Activated CD4-positive, alpha-beta T cell treated with anti-CD3 and anti-CD28 coated beads for 1 hour (primary cell): ENCODE measurements around the gene ITPA.

ENCODE experiments used
- DNase-seq: peaks from one replicate; pipeline ENCODE4 v3.0.0-alpha.2; 2020

Gene ITPA

DNA sequence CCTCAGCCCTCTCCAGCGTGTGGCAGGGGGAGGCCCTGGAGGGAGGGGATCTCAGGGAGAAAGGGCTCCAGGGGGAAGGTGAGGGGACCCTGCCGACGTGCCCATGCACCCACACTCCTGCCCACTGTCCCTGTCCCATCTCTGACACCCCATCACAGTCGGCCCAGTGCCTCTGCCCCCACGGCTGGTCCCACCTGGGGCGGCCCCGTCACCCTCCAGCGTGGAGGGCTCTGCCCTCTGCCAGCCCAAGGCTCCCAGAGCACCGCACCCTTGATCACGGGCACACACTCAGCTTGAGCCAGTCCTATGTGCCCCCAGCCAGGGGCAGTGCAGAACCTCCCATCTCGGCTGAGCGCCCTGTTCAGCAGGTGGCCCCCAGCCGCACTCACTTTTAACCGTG, 20.5 kb downstream of the ITPA start:
- DNase-seq: no peak

DNA sequence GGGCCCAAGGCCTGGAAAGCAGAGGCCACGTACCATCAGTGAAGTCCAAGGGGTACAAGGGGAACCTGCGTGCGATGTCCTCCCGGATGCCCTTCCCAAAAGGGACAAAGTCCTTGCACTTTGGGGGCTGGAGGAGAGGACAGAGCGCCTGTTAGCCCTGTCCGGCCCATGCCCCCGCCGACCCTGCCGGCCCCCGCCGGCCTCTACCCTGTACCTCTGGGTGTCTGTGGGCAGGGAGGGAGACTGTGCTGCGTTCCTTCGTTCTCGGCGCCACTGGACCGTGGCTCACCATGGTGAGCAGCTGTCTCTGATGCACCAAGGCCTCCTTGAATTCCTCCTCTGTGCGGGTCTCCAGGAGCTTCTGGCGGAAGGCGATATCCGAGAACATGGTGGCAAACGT, 21.8 kb downstream of the ITPA start:
- DNase-seq: no peak

DNA sequence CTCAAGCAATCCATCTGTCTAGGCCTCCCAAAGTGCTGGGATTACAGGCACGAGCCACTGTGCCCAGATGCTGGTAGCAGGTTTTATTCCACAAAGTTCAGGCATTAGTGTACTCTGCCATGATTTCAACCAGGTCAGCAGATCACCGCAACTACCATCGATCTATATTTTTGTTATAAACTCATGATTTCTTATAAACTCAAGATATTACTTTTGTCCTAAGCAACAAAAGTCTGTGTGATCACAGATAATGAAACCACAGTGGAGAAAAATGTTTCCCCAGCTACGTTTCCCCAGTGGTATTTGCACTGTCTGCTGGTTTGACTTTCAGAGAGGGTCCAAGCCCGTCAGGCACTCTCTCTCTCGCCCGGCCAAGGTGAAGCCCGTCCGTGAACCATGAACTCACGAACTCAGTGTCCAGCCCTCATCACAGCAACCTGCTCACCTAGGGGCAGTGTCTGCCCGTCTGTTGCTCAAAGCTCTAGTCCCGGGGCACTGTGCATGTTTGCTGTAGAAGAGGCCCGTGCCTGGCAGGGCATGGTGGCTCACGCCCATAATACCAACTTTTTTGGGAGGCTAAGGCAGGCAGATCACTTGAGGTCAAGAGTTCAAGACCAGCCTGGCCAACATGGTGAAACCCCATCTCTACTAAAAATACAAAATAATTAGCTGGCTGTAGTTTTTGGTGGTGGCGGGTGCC, 22.7 kb downstream of the ITPA start:
- no peak for DNase-seq

DNA sequence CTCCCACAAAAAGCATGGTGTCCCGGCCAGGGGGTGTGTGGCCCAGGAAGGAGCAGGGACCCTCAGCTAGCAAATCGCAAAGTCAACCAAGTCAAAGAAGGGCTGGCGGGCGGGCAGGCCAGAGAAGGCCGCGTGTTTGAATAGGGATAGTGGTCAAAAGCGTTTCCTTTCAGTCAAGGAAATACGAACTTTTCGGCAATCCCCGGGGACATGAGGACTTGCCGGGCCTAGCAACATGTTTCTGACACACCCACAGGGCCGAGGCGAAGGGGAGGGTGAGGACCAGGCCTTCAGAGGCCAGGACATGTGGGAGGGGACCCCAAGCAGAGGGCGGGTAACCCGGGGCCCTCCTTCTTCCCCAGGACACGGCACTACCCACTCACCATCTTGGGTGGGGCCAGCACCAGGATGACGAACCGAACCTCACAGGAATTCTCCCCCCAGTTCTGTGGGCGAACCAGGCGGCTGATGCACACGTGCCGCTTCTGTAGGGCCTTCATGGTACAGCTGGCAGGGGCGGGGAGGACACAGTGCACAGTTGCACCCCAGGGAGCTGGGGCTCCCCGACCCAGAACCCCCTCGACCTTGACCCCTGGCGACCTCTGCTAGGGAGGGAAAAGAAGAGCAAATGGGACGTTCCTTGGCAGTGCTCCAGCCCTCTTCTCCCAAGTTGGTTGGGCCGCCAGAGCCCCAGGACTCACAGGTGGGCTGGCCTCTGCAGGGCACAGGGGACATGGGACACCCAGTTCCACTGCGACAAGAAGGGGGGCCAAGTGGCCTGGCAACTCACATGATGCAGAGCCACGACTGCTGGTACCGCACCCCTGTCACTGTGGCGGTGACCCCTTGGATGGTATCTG, 24.1 kb downstream of the ITPA start:
- DNase-seq: no peak

DNA sequence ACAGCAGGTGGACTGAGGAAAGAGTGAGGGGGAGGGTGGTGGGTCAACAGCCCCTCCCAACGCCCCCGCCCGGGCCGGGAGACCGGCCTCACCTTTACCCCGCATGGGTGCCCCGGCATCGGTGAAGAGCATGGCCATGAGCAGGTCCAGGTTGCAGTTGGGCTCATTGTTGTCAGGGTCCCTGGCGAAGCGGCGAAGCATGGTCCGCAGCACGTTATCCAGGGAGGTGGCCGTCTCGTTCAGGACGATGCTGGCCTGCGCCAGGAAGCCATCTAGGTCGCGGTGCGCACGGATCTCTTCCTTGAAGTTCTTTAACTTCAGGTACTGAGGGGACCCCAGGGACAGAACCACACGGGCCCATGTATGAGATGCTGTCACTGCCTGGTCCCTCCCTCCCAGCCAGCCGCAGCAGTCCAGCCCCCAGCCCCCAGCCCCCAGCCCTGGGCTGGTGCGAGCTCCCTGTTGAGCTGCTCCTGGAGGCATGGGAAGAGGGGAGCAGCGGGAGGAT, 24.7 kb downstream of the ITPA start:
- no peak for DNase-seq

DNA sequence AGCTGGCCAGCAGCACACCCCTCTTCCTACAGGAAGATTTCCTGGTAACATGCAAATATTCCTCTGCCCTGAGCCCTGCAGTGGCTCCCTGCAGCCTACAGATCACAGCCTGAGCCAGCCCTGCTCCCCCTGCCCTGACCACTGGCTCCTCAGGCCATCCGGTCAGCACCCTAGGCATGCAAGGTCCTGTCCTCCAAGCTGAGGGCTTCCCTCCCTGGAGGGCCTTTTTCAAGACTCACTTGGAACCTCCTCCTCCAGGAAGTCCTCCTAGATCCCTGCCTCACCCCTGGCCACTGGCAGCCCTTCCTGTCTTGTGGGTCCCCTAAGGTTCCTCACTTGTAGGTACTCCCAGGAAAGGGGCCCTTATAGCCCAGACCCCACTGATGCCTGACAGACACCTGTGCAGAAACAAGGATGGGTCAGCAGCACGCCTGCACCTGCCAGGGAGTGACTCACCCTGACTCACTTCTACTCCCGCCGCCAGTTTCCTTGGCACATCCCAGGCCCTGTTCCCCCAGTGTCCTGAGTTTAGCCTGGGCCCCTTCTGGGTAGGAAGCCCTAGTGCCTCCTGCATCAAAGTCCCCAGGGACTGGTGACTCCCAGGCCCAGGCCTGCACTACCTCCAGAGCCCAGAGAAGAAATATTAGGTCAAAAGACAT, 26.5 kb downstream of the ITPA start:
- no peak for DNase-seq

DNA sequence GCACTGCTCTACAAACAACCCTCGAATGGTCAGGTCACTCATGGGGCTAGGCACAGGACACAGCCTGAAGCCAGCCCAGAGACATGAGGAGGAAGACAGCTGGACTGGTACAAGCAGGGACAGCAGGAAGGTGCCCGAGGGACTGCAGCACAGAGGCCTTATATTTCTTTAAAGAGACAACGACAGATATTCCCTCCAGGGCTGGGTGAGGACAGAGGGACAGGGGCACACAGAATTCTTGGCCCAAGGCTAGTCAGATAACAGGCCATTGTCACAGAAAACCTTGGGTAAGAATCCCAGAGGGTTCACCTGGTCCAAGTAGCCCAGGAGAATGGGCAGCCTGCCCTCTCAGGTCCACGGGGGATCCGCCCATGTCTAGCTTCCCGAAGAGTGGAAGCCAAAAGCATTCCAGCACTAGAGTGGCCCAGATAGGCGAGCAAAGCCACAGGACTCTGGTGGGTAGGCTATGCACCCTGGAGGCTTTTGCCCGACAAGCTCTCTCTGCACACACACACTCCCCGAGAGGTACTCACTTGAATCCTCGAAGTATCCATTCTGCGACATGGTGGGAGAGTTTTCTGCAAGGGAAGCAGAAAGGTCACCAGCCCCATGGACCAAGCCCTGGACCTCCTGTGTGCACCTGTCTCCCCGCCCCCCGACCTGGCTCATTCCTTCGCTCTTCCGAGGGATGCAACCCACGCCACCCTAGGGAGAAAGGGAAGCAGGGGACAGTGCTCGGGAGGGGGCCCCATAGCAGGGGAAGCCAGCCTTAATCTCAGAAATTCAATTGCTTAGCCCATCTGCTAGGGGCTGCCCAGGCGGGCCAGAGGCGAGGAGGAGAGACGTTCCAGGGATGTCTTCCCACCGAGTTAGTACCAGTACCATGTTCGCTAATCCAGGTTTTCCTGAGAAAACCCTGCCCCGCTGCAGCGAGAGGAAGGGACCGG, 28.0 kb downstream of the ITPA start:
- DNase-seq: no peak

DNA sequence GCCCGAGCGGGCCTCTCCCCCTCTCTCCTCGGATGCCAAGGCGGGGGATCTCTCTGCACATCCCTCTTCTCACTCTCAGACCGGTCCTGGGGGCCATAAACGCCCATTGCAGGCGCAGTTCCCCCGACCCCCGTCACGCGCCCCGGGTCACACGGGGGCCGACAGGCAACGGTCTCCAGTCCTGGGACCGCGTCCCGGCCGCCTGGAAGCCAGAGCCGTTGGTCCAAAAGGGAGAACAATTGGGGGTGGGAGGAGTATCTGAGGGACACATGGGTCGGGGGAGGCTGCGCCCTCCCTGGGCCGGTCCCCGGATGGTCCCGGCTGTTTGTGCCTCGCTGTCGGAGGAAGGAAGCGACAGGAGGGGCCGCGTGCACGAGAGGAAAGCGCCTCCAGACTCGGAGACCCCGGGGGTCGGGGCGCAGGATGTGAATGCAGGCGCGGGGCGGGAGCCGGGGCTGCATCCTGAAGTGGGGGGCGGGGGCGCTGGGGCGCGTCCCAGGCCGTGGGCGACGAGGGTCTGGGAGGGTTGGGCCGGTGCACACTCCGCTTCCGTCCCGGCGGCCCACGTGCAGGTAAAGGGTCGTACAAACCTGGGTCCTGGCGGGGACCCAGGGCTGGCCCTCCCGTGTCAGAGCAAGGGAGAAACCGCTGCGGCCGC, 28.8 kb downstream of the ITPA start:
- no peak for DNase-seq

DNA sequence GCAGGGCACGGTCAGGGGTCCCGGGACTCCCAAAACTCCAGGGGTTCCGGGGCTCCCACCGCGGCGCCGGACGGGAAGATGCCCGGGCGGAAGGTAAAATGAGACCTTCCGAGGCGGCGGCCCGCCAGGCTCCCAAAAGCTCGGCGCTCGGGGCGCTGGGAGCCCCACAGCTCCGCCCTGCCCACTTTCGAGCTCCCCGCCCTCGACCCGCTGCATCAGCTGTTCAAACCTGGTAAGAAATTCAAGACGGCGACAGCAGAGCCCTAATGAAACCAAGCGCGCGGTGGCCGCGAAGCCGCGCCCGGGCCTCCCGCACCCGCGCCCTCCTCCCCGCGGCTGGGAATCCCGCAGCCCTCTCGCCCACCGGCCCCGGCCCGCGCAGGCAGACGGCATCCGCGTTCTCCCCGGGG, 29.3 kb downstream of the ITPA start:
- DNase-seq: no peak

DNA sequence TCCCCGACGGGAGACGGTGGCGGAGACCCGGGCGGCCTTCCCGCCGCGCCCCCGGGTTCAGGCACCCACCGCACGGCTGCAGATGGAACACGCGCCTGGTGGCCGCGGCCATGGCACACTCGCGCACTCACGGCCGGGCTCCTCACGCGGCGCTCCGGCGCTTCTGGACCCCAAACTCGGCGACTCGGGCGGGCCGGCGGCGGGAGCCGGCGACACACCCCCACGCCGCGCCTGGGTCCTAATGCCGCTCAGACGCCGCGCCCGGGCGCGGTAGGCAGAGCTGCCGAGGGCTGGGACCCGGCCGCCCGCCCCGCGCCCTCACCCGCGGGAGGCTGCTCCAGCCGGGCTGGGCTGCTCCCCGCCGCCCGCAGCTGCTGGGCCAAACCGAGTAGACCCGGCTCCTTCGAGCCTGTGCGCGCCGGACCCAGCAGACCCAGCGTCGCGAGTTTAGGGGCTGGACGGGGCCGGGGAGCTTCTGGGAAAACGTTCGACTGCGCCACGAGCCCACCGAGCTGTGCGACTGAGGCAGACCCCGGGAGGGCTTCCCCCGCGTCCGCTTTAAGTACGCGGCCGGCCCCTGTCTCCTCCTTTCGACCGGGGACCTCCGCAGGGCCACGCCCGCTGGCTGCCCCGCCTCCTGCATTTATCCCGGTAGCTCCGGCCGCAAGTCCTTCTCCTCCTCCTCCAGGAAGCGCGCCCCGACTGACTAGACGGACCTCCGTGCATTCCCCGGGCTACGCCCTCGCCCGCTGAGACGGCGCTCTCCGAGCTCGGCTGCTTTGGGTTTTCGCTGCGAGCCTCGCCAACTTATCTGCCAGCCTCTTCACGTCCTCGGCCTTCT, 29.9 kb downstream of the ITPA start, which contains the start of gene SLC4A11:
SLC4A11 (minus strand) TSS at position 165 of the 841 bp plus-strand sequence; CDS start at position 112, 53 bp downstream.
- no peak for DNase-seq

DNA sequence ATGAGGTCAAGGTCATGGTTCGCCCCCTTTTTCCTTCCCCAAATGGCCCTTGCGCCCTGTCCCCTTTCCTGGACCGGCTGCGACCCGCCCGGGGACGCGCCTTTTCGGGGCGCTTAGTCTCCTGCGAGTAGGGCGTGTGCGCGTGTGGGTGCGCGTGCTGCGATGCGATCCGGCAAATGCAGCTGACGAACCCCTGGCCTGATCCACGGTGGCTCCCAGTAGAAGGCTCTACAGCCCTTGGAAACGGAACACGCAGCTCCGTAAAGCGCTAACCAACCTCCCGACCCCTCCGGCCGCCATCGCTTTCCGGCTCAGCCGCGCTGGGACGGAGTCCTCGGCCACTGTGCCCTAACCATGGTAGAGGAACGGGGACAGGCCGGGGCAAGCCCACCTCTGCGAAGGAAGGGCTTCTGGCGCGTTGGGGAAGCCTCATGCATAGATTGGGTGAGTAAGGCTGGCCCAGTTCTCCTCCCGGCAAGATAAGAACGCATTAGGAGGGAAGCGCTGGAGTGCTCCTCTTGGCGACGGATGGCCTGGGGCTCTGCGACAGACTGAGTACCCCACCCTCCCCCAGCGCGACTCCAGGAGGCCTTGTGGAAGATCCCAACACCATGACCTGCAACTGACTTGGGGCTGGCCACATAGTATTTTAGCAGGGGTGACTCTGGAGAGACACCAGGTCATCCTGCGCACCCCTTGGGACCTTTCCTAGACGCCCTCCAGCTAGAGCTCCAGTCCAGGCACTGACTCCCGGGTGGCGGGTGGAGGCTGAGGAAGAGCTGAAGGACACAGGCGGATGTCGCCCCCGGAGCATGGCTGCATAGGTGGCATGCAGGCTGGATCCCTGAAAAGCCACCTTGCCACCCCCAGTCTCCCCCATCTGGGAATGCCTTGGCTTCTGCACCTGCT, 30.8 kb downstream of the ITPA start:
- no peak for DNase-seq

DNA sequence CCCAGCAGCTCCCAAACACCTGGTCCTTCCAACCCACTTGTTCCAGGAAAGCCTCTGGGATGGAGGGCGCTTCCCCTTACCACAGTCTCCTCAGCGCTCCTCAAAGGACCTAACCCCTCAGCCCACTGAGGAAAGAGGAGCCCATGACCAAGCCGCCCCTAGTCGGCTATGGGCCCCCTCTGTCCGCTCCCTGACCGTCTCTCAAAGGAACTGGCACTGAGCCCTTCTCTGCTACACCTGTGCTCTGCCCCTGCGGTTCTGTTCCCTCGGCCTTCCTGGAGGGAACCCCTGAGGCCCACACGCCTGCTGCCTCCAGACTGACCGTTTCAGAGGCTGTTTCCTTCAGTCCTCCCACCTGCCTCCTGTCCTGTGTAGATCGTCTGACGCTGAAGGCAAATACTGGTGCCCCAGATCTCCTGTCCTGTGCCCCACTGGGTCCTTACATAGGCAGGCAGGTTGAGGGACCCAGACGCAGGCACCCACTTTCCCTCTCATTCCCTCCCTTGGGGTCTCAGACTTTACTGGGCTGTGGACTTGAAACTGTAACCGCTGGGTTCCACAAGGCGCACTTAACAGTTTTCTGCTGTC, 31.6 kb downstream of the ITPA start:
- no peak for DNase-seq

DNA sequence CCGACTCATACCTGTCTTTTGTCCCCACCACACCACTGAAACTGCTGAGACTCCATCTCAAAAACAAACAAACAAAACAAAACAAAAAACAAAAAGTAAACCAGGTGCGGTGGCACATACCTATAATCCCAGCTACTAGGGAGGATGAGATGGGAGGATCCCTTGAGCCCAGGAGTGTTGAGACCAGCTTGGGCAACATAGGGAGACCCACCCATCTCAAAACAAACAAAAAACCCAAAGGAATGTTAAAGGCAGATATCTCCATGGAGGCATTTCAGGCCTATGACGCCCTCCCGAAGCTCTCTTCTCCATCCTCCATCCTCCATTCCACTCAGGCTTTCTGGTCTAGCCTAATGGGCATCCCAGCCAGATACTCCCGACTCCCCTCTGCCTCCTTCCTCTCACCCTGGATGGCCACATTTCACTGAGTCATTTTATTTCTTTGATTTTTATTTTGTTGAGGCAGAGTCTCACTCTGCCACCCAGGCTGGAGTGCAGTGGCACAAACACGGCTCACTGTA, 32.9 kb downstream of the ITPA start:
- DNase-seq: no peak

DNA sequence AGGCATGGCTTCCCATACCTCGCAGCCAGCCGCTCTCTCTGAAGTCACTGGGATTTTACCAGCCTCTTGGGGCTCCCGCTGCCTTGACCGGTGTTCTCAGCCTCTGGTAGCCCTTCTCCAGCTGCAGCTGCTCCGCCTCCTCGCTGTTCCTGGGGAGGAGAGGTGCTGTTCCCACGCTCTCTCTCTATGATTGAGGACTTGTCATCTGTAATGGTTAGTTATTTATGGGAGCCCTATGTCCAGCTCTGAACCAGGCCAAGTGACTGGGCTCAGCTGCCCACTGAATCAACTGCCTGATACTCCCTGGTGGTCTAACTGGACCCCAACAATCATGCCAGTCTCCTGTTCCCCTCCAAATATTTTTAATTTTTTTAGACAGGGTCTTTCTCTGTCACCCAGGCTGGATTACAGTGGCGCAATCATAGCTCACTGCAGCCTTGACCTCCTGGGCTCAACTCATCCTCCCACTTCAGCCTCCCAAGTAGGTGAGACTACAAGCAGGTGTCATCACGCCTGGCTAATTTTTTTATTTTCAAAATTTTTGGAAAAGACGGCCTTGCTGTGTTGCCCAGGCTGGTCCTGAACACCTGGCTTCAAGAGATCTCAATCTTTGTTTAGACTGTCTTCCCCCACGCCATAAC, 34.5 kb downstream of the ITPA start:
- no peak for DNase-seq

DNA sequence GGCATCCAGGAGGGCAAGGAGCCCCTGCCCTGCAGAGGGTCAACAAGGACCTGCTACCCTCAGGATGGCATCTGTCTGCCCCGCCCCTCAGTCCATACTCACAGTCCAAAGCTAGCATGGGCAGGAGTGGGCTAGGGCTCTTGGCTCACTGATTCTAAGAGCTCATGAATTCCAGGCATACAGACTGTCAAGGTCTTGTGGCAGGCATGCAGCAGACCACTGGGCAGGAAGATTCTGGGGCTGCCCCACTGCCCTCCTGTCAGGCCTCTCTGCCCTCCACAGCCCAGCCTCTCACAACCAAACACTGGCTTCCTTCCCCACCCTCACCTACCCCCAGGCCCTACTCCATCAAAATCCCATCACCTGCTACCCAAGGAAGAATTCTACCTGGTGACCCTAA, 35.3 kb downstream of the ITPA start:
- no peak for DNase-seq

DNA sequence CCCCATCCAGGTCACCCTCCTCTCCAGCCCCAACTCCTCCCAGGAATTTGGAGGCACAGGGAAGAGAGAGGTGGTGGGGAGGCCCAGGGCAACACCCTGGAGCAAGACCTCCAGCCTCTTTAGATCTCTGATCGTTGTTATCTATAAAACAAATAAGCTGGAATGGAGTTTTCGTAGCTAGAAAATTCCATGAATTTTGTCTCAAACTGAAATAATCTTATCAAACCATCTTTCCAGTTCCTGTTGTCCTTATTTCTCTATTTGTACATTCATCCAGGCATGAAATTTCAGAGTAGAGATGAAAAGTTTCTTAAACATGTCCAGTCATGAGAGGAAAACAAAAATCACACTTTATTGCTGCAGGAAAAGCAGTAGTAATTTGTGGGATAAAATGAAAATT, 35.9 kb downstream of the ITPA start:
- no peak for DNase-seq

DNA sequence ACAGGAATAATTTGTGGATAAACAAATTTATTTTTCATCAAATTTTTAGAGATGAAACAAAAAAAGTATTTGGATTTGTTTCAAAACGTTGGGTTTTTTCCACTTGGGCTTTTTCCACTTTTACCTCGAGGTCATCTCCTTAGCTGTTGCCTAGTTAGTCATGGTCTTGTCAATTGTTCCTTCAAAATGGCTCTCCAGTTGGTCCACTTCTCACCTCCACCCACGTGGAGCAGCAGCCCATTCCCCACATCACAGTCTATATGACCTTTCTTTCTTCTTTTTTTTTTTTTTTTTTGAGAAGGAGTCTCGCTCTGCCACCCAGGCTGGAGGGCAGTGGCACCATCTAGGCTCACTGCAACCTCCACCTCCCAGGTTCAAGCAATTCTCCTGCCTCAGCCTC, 36.4 kb downstream of the ITPA start:
- no peak for DNase-seq

DNA sequence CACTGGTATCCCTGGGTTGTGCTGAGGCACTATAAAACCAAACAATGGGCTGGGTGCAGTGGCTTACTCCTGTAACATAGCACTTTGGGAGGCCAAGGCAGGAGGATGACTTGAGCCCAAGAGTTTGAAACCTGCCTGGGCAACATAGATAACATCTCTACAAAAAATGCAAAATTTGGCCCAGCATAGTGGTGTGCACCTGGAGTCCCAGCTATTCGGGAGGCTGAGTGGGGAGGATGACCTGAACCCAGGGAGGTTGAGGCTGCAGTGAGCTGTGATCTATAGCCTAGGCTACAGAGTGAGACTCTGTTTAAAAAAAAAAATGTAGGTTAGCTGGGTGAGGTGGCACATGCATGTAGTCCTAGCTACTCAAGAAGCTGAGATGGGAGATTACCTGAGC, 37.4 kb downstream of the ITPA start:
- no peak for DNase-seq

DNA sequence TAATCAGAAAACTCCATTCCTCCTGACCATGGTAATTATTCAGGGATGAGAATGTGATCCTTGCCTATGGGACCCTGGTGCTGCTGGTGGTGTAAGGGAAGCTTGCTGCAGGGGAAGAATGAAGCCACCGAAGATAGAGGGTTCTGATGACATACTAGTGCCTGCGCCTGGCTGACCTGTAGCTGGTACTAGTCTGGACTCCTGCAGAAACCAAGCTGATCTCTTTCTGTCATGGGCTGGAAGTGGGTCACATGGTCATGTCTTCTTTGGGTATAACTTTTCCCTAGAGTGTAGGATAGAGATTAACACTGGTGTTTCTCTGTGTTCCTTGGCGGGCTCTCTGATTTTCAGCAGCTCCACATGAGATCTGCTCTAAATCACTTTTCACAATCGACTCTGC, 38.3 kb downstream of the ITPA start:
- DNase-seq: no peak
